Kidney capillary endothelial cell (primary cell): ENCODE results near the gene GATAD2A.
A peak's percentile ranks its signal among the peaks of the same experiment; 100 is the strongest.
"Not testable (repeated sequence)": the region's sequence is repeated elsewhere in the genome, so short reads cannot be mapped to it uniquely, and the experiment has no call there.

ENCODE experiments used
- DNase-seq: peaks from one replicate; pipeline ENCODE4 v3.0.0-alpha.2; 2018; ENCODE audit warnings: low spot score

The GATAD2A gene, protein sequence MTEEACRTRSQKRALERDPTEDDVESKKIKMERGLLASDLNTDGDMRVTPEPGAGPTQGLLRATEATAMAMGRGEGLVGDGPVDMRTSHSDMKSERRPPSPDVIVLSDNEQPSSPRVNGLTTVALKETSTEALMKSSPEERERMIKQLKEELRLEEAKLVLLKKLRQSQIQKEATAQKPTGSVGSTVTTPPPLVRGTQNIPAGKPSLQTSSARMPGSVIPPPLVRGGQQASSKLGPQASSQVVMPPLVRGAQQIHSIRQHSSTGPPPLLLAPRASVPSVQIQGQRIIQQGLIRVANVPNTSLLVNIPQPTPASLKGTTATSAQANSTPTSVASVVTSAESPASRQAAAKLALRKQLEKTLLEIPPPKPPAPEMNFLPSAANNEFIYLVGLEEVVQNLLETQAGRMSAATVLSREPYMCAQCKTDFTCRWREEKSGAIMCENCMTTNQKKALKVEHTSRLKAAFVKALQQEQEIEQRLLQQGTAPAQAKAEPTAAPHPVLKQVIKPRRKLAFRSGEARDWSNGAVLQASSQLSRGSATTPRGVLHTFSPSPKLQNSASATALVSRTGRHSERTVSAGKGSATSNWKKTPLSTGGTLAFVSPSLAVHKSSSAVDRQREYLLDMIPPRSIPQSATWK

DNA sequence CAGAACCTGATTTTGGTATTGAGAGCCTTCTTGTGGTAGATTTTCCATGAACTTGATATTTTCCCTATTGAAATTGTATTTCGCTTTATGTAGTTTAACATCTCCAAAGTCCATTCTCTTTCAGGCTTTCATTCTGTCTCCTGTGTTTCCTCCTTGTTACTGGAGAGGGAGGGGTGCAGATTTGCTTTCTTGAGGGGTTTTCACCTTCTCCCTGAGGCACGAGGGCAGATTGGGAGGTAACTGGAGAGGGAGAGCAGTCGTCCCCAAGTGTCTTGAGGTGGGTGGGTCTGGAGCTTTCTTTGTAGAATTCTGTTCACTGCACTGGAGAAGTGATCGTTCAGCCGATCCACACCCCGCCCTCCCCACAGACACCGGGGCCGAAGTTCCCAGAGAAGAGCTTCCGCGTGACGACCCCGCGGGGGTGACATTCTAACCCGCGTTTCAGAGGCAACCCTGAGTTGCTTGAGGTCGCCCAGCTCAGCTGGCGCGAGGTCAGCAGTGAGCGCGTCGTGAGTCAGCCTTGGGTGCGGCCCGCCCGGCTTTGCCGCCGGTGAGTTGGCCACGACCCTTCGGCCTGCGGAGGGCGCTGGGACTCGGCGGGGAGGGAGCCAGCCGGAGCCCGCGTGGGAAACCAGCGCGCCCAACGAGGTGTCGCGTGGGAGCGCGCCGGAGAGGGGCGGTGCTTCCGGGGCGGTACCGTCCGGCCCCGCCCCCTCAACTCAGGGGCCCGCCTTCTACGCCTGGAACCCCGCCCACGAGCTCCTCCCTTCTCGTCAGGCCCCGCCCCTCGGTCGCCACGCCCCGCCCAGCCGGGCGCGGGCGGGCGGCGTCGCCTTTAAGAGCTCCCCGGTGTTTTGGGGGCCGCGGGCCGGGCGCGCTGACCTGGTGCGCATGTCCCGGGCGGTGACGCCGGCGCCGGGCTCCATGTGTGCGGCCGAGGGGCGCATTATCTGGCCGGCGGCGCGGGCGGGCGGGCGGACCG, at the start of gene GATAD2A:
TSS of gene GATAD2A (plus strand) at position 797 of the 982 bp plus-strand sequence. CDS start 59,671 bp downstream, outside the sequence.
- DNase-seq, result peak; percentile 96

DNA sequence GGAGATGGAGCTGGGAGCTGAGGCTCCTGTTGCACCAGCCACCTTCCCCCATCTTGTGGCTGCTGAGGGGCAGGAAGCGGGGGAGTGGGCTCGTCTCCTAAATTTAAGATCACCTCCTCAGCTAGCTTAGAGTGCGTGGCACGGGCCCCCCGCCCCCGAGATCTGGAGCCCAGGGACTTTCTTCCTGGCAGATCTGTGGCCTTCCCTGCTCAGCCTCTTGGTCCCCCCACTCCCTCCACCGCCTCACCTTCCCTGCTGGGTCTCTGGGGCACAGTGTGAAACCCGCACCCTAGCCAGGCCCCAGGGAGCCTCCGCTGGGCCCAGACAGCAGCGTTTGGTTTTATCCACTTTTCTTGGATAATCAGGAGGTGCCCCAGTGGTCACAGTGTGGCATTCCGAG, 49.0 kb upstream of the GATAD2A start:
- DNase-seq, result no peak

DNA sequence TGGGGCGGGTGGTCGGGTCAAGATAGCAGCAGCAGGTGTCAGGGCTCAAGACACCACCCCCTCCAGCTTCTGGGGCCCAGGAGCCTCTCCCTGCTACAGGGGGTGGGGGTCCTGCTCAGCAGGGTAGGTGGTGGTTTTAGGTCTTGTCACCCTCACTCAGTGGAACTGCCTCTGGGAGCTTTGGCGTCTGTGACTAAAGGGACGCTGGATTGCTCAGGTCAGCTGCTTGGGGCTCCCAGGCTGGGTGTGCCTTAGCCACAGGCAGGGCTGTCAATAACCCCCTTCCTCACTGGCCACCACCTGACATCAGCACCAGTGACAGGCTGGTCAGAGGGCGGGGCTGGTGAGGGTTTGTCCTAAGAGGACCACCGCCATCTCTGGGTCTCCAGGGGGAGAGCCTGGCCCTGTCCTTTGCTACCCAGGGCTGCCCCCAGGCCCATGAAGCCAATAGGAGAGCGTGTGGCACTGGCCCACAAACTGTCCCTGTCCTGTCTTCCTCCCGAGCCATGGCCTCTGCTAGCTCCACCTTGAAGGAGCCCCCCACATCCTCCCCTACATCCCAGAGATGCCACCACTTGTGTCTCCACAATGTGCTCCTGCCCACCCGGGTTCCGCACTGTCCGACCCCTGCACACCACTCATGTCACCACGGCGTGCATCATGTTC, 48.4 kb upstream of the GATAD2A start:
- no peak for DNase-seq

DNA sequence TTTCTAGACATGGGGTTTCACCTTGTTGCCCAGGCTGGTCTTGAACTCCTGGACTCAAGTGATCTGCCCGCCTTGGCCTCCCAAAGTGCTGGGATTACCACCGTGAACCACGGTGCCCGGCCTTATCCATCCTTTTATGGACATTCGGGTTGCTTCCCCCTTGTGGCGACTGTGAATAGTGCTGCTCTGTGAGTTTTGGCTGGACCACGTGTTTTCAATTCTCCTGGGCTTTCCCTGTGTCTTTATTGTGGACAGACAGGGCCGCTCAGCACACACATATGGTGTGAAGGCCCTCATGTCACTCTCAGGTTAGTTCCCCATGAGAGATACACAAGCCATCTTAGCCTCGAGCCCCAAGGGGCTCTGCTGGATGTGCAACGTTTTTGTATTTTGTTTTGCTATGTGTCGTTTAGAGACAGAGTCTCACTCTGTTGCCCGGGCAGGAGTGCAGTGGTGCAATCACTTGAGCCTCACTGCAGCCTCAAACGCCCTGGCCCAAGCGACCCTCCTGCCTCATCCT, 44.3 kb upstream of the GATAD2A start:
- peak; percentile 83 for DNase-seq

DNA sequence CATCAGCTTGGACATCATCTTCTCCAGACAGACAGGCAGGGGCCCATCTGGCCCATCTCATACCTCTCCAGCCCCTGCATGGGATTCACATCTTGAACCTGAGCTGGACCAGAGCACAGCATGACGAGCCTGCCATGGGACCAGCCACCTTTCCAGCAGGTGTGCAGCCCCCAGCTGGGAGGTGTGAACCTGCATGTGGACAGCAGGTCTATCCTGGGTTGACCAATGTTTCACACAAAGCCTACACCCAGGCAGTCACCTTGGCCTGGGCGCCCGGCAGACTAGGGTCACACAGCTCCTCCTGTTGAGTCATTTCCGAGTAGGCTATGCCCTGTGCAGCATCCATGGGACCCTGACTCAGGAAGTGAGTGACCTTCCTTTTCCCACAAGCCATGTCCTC, 43.4 kb upstream of the GATAD2A start:
- DNase-seq, result peak; percentile 72

DNA sequence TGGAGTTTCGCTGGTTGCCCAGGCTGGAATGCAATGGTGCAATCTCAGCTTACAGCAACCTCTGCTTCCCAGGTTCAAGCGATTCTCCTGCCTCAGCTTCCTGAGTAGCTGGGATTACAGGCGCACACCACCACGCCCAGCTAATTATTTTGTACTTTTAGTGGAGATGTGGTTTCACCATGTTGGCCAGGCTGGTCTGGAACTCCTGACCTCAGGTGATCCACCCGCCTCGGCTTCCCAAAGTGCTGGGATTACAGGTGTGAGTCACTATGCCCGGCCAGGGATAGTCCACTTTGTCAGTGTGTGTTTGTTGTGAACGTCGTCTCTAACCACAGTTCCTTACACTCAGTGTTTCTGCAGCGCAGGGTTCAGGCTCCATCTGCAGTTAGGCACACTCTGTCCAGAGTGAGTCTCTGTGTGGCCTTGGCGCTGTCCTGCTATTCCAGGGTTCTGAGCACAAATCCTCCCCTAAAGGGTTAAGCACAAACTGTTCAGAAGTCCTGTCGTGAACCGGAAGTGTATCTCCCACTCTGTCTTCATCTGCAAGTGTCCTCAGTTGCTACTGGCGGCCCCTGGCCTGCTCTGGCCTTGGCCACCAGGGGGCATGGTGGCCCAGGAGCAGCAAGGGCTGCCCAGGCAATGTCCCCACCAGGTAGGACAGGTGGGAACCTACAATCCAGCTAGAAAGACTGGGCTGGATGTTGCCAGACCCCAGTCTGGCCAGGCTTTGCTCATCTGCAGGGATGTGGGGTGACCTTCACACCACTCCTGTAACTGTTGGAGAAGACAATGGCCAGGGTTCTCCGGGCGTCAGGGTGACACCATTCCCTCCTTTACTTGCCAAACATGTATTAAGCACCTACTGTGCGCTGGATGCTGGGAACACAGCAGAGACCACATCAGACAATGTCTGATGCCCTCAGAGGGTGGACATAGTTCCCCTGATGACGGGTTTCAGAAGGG, 38.8 kb upstream of the GATAD2A start:
- DNase-seq, result peak; percentile 50

DNA sequence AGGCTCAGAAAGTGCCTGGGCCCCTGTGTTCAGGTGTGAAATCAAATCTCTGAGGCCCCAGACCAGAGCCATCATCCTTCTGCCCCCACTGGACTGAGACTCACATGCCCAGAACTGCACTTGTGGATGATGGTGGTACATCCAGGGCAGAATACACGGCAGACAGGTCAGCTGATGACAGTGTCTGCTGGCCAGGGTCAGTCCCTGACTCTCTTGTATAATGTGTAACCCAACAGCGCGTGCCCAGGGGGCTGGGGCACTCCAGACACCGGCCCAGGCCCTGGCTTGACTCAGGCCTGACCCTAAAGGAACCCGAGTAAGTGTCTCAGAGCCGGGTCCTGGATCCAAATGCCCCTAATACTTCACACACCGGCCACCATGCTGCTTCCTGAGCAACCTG, 37.4 kb upstream of the GATAD2A start:
- DNase-seq, result no peak

DNA sequence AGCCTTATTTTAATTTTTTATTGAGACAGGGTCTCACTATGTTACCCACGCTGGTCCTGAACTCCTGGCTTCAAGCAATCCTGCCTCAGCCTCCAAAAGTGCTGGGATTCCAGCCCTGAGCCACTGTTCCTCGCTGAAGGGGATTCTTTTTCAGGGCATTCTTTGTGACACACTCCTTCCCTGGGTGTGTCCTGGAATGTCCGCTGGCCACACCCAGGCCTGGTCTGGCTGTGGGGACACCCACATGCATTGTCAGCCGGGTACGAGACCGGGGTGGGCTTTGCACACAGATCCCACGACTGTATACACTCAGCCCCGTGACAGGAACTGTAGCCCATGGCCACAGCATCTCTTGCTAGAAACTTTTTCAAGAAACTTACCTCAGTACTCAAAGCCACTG, 34.4 kb upstream of the GATAD2A start:
- DNase-seq, result no peak

DNA sequence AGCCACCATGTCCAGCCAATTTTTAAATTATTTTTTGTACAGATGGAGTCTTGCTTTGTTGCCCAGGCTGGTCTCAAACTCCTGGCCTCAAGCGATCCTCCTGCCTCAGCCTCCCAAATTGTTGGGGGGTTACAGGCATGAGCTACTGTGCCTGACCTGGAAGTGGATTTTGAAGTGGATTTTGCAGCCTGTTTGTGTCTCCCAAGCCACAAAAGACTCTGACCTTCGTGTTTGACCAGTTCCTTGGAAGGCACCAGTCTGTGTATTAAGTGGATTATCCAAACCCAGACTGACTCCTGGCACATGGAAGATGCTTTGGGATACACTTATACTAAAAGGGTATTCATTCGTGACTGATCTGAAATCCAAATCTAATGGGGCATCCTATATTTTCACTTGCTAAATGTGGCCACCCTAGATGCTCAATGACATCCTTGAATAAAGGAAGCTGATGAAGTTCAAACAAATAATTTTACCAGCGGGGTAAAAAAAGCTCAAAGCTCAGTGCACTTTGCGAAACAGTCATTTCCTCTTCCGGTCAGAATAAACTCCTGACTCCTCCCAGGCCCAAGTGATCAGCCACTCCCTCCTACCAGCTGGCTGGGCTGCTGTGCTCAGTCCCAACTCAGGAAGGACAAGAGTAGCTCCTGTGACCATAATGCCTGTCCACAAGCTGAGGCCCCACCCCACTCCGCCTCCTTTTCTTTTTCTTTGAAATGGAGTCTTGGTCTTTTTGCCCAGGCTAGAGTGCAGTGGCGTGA, 32.6 kb upstream of the GATAD2A start:
- peak; percentile 95 for DNase-seq

DNA sequence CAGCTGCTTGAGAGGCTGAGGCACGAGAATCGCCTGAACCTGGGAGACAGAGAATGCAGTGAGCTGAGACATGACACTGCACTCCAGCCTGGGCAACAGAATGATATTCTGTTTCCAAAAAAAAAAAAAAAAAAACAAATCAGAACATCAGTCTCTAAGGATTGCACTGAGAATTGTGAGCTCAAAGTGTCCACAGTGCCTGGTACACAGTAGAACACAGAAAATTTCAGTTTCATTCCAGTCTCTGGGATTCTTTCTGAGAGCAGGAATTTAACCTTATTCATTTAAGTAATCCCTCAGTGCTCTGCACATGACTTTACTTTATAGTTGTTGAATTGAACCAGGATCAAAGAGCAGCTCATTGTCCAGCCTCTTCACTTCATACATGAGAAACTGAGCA, 25.9 kb upstream of the GATAD2A start:
- no peak for DNase-seq

DNA sequence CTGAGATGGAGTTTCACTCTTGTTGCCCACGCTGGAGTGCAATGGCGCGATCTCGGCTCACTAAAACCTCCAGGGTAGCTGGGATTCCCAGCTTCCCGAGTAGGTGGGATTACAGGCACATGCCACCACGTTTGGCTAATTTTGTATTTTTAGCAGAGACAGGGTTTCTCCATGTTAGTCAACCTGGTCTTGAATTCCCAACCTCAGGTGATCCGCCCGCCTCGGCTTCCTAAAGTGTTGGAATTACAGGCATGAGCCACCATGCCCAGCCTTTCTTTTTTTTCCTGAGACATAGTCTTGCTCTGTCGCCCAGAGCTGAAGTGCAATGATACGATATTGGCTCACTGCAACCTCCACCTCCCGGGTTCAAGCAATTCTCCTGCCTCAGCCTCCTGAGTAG, 25.2 kb upstream of the GATAD2A start:
- DNase-seq, result not testable (repeated sequence)

DNA sequence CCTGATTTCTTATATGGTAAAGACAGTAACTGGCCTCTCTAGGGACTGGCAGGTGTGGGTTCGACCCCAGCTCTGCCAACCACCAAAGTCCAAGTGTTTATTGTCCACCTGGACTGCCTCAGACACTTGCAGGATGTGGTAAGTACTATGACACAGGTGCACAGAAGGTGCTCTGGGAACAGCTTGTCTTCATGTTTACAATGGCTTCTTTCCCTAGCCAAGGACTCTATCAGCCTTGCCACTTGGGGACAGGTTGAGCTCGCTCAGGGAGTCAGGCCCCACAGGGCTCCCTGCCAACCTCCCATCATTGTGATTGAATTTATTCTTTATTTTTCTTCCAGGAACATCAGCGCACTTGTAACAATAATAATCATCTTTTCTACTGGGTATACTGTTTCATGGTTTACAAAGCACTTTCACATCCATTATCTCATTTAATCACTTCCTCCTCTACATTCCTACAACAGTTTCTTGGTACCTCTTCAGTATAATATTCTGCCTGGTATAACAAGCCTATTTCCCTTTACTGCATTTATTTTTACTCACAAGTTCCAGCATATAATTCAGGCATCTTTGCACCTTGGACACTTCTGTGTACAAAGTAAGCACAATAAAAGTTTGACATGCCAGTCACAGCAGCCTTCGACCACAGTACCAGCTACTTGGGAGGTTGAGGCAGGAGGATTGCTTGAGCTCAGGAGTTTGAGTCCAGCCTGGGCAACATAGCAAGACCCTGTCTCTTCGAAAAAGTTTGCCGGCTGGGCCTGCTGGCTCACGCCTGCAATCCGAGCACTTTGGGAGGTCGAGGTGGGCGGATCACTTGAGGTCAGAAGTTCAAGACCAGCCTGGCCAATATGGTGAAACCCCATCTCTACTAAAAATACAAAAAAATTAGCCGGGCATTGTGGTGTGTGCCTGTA, 24.2 kb upstream of the GATAD2A start:
- DNase-seq, result no peak

DNA sequence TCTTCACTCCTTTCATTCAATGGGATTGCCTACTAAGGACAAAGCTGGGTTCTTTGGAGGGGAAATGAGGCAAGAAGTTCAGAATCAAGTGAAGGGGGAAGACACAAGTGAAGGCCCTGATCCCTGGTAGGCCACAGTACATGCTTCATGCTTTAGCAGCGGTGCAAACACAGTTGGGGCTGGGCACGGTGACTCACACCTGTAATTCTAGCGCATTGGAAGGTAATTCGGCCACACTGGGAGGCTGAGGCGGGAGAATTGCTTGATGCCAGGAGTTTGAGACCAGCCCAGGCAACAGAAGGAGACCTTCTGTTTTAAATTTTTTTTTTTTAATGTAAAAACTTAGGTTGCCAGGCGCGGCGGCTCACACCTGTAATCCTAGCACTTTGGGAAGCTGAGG, 23.4 kb upstream of the GATAD2A start:
- no peak for DNase-seq

DNA sequence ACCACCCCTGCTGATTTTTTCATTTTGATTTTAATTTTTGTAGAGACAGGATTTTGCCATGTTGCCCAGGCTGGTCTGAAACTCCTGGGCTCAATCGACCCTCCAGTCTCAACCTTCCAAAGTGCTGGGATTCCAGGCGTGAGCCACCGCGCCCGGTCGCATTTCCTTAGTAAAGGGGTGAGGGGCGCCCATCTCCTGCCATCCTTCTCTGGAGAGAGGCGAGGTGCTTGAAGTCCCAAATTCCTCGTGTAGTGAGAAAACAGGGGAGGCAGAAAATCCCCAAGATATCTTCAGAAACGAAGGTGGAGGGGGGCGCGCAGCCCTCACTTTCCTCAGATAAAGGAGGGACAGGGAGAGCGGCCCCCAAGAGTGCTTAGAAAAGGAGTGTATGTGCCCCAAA, 21.0 kb upstream of the GATAD2A start:
- DNase-seq, result no peak

DNA sequence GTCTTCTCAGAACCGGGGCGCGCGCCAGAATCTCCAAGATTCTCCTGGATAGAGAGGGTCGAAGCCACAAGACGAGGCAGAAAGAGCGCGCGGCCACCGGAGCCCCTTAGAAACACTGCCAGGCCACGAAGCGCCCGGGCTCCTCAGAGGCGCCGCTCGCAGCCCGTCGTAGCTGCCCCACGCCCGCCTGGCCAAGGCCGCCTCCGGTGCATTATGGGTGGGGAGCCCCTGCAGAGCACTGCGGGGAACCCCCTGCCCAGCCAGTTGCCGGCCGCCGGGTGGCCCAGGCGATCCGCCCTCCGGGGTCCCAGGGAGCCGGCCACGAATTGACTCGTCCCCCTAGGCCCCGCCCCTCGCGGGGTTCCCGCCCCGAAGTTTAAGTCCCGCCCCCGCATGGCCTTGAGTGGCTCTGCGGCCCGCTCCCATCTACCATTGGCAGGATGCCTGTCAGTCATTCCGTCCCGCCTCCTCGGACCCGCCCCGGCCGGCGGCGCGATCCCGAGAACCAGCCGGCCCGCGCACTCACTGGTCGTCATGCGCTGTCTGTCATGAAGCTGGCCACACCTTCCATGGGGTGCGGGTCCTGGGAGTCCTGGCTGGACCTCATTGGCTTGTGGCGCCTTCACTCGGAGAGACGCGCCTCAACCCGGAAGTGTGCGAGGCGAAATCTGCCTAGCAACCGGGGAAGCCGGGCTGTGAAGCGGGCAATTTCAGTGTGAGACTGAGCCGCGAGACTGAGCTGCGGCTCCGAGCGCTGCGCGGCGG, 20.2 kb upstream of the GATAD2A start:
- peak; percentile 99 for DNase-seq

DNA sequence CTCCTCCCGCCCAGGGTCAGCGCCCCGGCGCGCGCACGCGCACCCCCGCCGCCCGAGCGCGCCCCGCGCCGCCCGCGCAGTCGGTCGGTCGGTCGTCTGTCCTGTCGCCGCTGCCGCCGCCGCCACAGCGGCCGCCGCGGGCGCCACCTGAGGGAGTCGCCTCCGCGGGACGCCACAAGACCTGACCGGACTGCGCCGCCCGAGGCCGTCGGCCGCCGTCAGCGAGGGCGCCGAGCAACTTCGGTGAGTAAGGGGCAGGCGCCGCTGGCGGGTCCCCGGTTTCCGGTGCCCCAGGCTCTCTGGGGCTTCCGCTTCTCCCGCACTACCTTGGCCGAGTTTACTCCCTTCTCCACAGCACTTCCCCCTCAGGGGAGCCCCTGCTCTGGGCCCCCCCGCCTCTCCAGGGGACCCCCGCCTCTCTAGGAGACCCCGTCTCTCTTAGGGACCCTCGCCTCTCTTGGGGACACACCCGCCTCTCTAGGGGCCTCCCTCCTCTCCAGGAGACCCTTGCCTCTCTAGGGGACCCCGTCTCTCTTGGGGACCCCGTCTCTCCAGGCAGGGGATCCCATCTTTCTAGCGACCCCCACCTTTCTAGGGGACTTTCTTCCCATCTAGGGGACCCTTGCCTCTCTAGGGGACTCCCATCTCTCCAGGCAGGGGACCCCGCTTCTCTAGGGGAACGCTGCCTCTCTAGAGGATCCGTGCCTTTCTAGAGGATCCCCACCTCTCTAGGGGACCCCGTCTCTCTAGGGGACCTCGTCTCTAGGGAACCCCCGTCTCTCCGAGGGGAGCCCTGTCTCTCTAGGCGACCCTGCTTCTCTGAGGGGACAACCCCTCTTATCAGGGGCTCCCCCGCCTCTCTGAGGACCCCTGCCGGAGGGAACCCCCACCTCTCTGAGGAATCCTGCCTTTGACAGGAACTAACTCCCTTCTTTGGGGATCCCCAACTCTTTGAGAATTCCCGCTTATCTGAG, 19.3 kb upstream of the GATAD2A start:
- DNase-seq, result peak; percentile 81

DNA sequence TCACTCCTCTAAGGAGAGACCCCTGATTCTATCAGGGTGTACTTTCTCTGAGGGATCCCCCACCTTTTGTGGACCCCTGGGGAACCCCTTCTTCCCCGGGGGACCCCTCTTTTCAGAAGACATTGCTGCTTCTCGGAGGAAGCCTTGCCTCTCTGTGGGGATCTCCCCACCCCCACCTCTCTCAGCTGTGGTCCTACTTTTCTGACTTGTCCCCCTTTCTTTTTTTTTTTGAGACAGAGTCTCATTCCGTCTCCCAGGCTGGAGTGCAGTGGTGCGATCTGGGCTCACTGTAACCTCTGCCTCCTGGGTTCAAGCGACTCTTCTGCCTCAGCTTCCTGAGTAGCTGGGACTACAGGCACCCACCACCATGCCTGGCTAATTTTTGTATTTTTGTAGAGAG, 18.4 kb upstream of the GATAD2A start:
- no peak for DNase-seq
